Body of pancreas (tissue), 4 donors: ENCODE data around the gene KCNQ4. TPM values are rescaled to one million over a fixed set of nuclear protein-coding genes. Genes with fewer than 3 reads are reported as not detected.

ENCODE experiments used
- ATAC-seq: fragments of 150-250 bp; one replicate; pipeline ENCODE4 v1.9.1; 2016
- DNase-seq, 4 donors: peaks; one replicate each; pipeline ENCODE4 v3.0.0-alpha.2; 2019
- H3K27ac ChIP-seq, 4 donors: fragments of 200-600 bp; sonication (generic); 1 replicate in 3 of 4; 2 replicates in 1 of 4; pipeline versions ENCODE4 v1.5.1 to v1.6.1; 2016 to 2019; ENCODE audit warnings: mild to moderate bottlenecking in 1 of 4, mixed read lengths in 1 of 4, moderate library complexity in 1 of 4
- H3K27me3 ChIP-seq, 2 donors: fragments of 200-600 bp; sonication (generic); one replicate each; pipeline ENCODE4 v1.6.0; 2016; ENCODE audit warnings: mild to moderate bottlenecking in 1 of 2
- H3K36me3 ChIP-seq, 2 donors: fragments of 200-600 bp; sonication (generic); replicated peaks in 1 of 2; 2 replicates each; pipeline ENCODE4 v1.5.1; 2016; ENCODE audit warnings: low read depth in 2 of 2; ENCODE audit not compliant: insufficient read depth in 1 of 2
- H3K4me1 ChIP-seq: fragments of 200-600 bp; sonication (generic); one replicate; pipeline ENCODE4 v1.6.0; 2016
- H3K4me3 ChIP-seq, 2 donors: fragments of 200-600 bp; sonication (generic); 1 replicate in 1 of 2; 2 replicates in 1 of 2; pipeline ENCODE4 v1.5.1; 2016 to 2019
- H3K9me3 ChIP-seq, 3 donors: fragments of 200-600 bp; sonication (generic); 1 replicate in 2 of 3; 2 replicates in 1 of 3; pipeline ENCODE4 v1.5.1; 2016
- POLR2A ChIP-seq, 3 donors: fragments of 450-650 bp; IDR thresholded peaks; one replicate each; pipeline ENCODE4 v1.6.1; 2016; ENCODE audit warnings: antibody characterized with exemption in 3 of 3, mild to moderate bottlenecking in 2 of 3
- whole genome bisulfite sequencing, 2 donors: methylation state at CpG; one replicate each; pipeline ENCODE4 v1.1.5; 2017; 5-methylcytosine and 5-hydroxymethylcytosine counted together
- intact Hi-C: fragments of 100-400 bp; cut with DNase I; formaldehyde crosslinking; loops from one replicate; pipeline ENCODE4 v1.15.1; 2023
- total RNA-seq, 2 donors: library from RNA; depleted of rRNA; stranded (reverse); fragments of >200 nt; gene quantifications; one replicate each; pipeline ENCODE4 v1.1.0, GENCODE V29; 2016
- TF ChIP-seq, protein P1 (sequence below), 7 experiments: fragments of 450-650 bp in 4 of 7; fragments of 200-600 bp in 3 of 7; sonication (generic) in 3 of 7; IDR thresholded peaks; one replicate each; pipeline ENCODE4 v1.5.1; 2016 to 2019; ENCODE audit warnings: antibody characterized with exemption in 7 of 7

The KCNQ4 gene
- total RNA-seq, 2 donors from 2014 or later = 1.8 to 4.0 TPM

DNA sequence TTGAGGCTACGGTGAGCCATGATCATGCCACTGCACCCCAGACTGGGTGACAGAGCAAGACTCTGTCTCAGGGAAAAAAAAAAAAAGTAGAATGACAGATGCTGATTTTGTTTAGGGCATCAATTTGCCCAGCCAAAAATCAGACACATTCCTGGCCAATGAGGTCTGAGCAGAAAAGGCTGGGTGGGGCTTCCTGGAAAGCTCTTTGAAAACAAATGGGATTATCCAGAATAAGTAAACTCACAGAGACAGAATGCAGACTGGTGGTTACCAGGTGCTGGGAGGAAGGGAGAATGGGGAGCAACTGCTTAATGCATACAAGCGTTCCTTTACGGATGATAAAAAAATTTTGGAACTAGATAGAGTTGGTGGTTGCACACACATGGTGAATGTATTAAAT is 88.7 kb downstream of the KCNQ4 start:
- H3K27ac ChIP-seq = no peak overlapping the region
- no peak for DNase-seq
- H3K4me3 ChIP-seq = no peak overlapping the region
- TF ChIP-seq, protein P1, sequence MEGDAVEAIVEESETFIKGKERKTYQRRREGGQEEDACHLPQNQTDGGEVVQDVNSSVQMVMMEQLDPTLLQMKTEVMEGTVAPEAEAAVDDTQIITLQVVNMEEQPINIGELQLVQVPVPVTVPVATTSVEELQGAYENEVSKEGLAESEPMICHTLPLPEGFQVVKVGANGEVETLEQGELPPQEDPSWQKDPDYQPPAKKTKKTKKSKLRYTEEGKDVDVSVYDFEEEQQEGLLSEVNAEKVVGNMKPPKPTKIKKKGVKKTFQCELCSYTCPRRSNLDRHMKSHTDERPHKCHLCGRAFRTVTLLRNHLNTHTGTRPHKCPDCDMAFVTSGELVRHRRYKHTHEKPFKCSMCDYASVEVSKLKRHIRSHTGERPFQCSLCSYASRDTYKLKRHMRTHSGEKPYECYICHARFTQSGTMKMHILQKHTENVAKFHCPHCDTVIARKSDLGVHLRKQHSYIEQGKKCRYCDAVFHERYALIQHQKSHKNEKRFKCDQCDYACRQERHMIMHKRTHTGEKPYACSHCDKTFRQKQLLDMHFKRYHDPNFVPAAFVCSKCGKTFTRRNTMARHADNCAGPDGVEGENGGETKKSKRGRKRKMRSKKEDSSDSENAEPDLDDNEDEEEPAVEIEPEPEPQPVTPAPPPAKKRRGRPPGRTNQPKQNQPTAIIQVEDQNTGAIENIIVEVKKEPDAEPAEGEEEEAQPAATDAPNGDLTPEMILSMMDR (IDR thresholded peaks at IDR 0.05) = no peak
- TF ChIP-seq POLR2A (IDR thresholded peaks at IDR 0.05) = no peak
- H3K27me3 ChIP-seq = no peaks in the 10 kb centered on the region
- intact Hi-C loops = no loop called here
- H3K4me1 ChIP-seq = peaks cover 19% of the 10 kb centered on the region
- WGBS, 2 donors = 83 to 89% methylated on average over 3 of the region's 3 CpGs
- no peak for ATAC-seq
- H3K9me3 ChIP-seq = peaks cover 0 to 4% (median 0%) of the 10 kb centered on the region in 3 donors
- no peaks in the 10 kb centered on the region for H3K36me3 ChIP-seq

DNA sequence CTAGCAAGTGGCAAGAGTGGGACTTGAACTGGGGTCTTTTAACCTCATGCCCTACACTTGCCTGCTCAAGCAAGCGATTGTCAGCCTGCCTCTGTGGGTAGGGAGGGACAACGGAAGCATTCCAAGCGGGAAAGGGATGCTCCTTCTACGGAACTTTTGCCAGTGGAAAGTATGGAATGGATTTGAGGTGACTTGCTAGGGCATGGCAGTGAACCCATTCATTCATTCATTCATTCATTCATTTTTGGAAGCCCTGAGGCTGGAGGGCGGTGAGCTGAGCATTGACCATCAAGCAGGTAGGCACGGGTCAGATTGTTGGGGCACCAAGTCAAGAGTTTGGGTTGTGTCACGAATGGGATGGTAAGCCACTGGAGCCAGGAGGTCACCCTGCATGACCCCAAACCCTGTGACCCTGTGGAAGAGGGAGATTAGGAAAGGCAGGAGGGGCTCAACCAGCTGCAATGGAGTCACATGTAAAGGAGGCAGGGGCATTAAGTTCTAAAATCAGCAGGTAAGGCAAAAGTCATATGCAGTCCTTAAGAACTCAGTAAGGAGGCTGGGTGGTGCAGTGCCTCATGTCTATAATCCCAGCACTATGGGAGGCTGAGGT is 90.4 kb downstream of the KCNQ4 start:
- Histone ChIP-seq H3K27ac (no peak overlapping the region), H3K27me3 (no peaks in the 10 kb centered on the region), H3K36me3 (no peaks in the 10 kb centered on the region), H3K4me3 (no peak overlapping the region), H3K9me3 (peaks cover 0 to 4% (median 0%) of the 10 kb centered on the region in 3 donors), H3K4me1 (peaks cover 15% of the 10 kb centered on the region)
- 89 to 91% methylated on average over 7 of the region's 7 CpGs for WGBS, 2 donors
- intact Hi-C loops = no loop called here
- TF ChIP-seq, protein P1 (IDR thresholded peaks at IDR 0.05) = no peak
- no peak for TF ChIP-seq POLR2A (IDR thresholded peaks at IDR 0.05)
- ATAC-seq = no peak
- no peak for DNase-seq

DNA sequence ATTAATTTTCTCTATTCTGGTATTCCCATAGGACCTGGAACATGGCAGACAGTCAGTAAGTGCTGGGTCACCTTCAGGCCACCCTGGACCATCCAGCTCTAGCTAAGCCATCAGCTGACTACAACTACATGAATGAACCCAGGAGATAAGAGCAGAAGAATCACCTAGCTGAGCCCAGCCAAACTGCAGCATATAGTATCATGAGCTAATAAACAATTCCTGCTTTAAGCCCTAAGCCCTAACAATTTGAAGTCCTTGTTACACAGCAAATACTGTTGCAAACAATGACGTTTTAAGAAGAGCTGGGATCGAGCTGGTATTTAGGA is 92.8 kb downstream of the KCNQ4 start:
- no peaks in the 10 kb centered on the region for H3K36me3 ChIP-seq
- peak overlapping the region in 2 of 4 donors; percentile 10 to 74 for H3K27ac ChIP-seq
- intact Hi-C loops = no loop called here
- no peaks in the 10 kb centered on the region for H3K27me3 ChIP-seq
- peaks cover 11% of the 10 kb centered on the region for H3K4me1 ChIP-seq
- ATAC-seq = no peak
- WGBS, 2 donors = 77 to 81% methylated on average over 2 of the region's 2 CpGs
- TF ChIP-seq, protein P1 (IDR thresholded peaks at IDR 0.05) = no peak
- no peak for TF ChIP-seq POLR2A (IDR thresholded peaks at IDR 0.05)
- no peak for DNase-seq
- peaks cover 0 to 4% (median 0%) of the 10 kb centered on the region in 3 donors for H3K9me3 ChIP-seq
- no peak overlapping the region for H3K4me3 ChIP-seq

DNA sequence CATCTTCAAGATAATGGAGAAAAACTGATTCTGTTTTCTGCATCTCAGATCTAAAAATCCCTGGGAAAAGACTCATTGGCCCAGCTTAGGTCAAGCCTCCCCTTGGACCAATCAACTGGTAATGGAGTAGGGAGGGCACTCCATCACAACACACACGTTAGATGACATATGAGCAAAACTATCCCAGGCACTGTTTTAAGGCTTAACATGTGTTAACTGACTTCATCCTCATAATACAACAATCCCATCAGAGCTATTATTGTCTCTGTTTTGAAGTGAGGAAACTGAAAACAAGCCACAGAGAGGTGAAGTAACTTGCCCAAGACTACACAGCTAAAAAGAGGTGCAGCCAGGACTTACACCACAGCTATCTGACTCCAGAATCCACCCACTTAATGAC is 93.3 kb downstream of the KCNQ4 start:
- ATAC-seq (no peak), DNase-seq (no peak)
- intact Hi-C loops = no loop called here
- TF ChIP-seq, protein P1 (IDR thresholded peaks at IDR 0.05) = no peak
- TF ChIP-seq POLR2A (IDR thresholded peaks at IDR 0.05) = no peak
- Histone ChIP-seq H3K36me3 (no peaks in the 10 kb centered on the region), H3K27ac (peak overlapping the region; percentile 25 to 74 (median 54)), H3K9me3 (peaks cover 0 to 4% (median 0%) of the 10 kb centered on the region in 3 donors), H3K4me1 (peaks cover 11% of the 10 kb centered on the region), H3K4me3 (no peak overlapping the region), H3K27me3 (no peaks in the 10 kb centered on the region)
- WGBS, 2 donors = 88 to 95% methylated on average over 1 of the region's 1 CpG

DNA sequence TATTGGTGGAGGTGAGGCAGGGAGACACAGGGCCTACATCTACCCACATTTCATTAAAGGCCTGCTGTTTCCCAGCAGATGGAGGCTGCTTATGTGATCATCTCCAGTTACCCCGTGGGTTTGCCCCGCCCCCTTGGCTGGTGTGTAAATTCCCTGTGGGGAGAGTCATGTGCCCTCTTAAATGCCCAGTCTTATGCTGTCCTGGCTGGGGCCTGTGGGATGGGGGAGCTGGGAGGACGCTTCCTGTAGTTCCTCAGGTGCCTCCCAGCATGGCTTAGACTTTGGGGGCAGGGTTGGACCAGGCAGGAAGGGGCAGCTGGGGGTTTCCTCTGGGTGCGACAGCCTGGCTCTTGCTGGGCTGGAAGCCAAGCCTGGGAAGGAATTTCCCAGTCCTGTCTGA is 94.1 kb downstream of the KCNQ4 start:
- H3K9me3 ChIP-seq = peaks cover 0 to 4% (median 0%) of the 10 kb centered on the region in 3 donors
- intact Hi-C loops = no loop called here
- no peak overlapping the region for H3K4me3 ChIP-seq
- no peaks in the 10 kb centered on the region for H3K27me3 ChIP-seq
- peak in 2 of 3 donors; percentile 23 to 35 for TF ChIP-seq POLR2A (IDR thresholded peaks at IDR 0.05)
- TF ChIP-seq, protein P1 (IDR thresholded peaks at IDR 0.05) = no peak
- WGBS, 2 donors = 27 to 37% methylated on average over 4 of the region's 4 CpGs
- ATAC-seq (peak; percentile 77), DNase-seq (peak; percentile 45 to 75 (median 70))
- H3K4me1 ChIP-seq = peaks cover 11% of the 10 kb centered on the region
- peak overlapping the region; percentile 25 to 74 (median 54) for H3K27ac ChIP-seq
- no peaks in the 10 kb centered on the region for H3K36me3 ChIP-seq
